GM10266 (cell line): ENCODE results near the gene TENT5C.

Source experiments
- DNase-seq: peaks from one replicate; pipeline ENCODE4 v3.0.0; 2012; ENCODE audit errors: extremely low spot score
- CTCF ChIP-seq: IDR thresholded peaks from 2 replicates; pipeline ENCODE4 v1.5.1; 2012; ENCODE audit warnings: mild to moderate bottlenecking, low read depth; ENCODE audit not compliant: control insufficient read depth, insufficient read depth; ENCODE audit errors: missing control alignments

The TENT5C gene

GRCh38 chr1:117670976-117671780, 65.3 kb downstream of the TENT5C start:
- no peak for TF ChIP-seq CTCF
- no peak for DNase-seq

GRCh38 chr1:117671781-117672501, 66.1 kb downstream of the TENT5C start:
- peak; percentile 45 for TF ChIP-seq CTCF
- no peak for DNase-seq

- no peak for DNase-seq
- no peak for TF ChIP-seq CTCF
Observed at GRCh38 chr1:117672756-117673155, 66.9 kb downstream of the TENT5C start.

- TF ChIP-seq CTCF, result no peak
- no peak for DNase-seq
Observed at GRCh38 chr1:117673405-117673804, 67.6 kb downstream of the TENT5C start.

- peak; percentile 73 for TF ChIP-seq CTCF
- DNase-seq, result peak; percentile 64
Observed at GRCh38 chr1:117674521-117675400, 68.9 kb downstream of the TENT5C start.

GRCh38 chr1:117675907-117676430, 70.1 kb downstream of the TENT5C start:
- no peak for TF ChIP-seq CTCF
- DNase-seq, result no peak
